A673 (cell line): ENCODE results near the gene THUMPD3.

Experiments
- CTCF ChIP-seq: fragments of 300-800, 200-600 bp; sonication (generic); conservative IDR thresholded peaks from 2 replicates; pipeline ENCODE4 v1.5.1; 2017; ENCODE audit warnings: low read depth, mild to moderate bottlenecking, antibody characterized with exemption, low read length, moderate library complexity, mixed read lengths
- EZH2 ChIP-seq: fragments of 200-600 bp; sonication (generic); IDR thresholded peaks from 2 replicates; pipeline ENCODE4 v1.6.1; 2017; ENCODE audit warnings: borderline replicate concordance, low read depth, mild to moderate bottlenecking, mixed read lengths, antibody characterized with exemption, low read length; ENCODE audit not compliant: poor library complexity, severe bottlenecking

DNA sequence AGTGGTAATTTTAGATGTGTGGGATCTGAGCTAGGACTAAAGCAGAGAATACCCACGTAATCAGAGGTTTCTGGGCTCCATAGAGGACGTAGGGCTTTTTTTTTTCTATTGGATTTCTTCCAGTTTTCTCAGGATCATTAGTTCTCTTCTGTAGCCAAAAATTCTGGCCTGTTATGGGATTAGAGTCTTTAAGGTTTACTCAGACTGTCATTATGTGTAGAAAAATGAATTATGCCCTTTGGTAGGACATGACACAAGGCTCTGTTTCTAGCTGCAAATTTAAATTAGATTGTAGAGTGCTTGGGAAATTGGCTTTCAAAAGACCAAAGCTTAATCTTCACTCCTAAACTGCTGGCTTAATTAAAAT, 36.5 kb downstream of the THUMPD3 start:
- TF ChIP-seq CTCF: no peak
- TF ChIP-seq EZH2: no peak
